ENCODE data around the gene CYP4F2.
"Not testable (repeated sequence)": the region's sequence is repeated elsewhere in the genome, so short reads cannot be mapped to it uniquely, and the experiment has no call there.

- TF ChIP-seq CTCF, POLR2A (IDR thresholded peaks at IDR 0.05): not testable (repeated sequence)
Measured at GRCh38 chr19:15835565-15836329, 62.1 kb downstream of the CYP4F2 start.
